Right lung (tissue), 10 donors: Measurements from ENCODE around the gene HEY2. TPM values are rescaled to one million over a fixed set of nuclear protein-coding genes. Genes with fewer than 3 reads are reported as not detected.
"Not testable (repeated sequence)": the region's sequence is repeated elsewhere in the genome, so short reads cannot be mapped to it uniquely, and the experiment has no call there.

Source experiments
- DNase-seq, 2 donors: peaks; one replicate each; pipeline ENCODE4 v3.0.0-alpha.2; 2013
- long read RNA-seq, 8 donors: transcript quantifications; one replicate each; lab custom pipeline, GENCODE V29; 2026
- polyA plus RNA-seq, 5 donors: library from polyadenylated mRNA; unstranded; fragments of 120-200 nt; gene quantifications; one replicate each; pipeline versions ENCODE4 v1.2.1 to v1.2.3, GENCODE V29; 2013; ENCODE audit warnings: inconsistent platforms in 1 of 5, low replicate concordance in 1 of 5; ENCODE audit not compliant: insufficient read length in 5 of 5, insufficient read depth in 1 of 5

Gene HEY2
- 1 to 10 TPM in 4 of 5 donors, under 1 TPM in 1; 0.94 to 2.2 (median 1.3) TPM for polyA plus RNA-seq
- long read RNA-seq, donor 1, partial matches to known transcripts, result 0 of 1 reads
- long read RNA-seq, donor 1, other reads (novel, unspliced or antisense), result 0 of 1 reads
- long read RNA-seq, donor 2, result 0 reads
- long read RNA-seq, donor 3, result 0 reads
- long read RNA-seq, donor 4, result 0 reads
- long read RNA-seq, donor 5, result 0 reads
- long read RNA-seq, donor 6, partial matches to known transcripts, result 0 of 1 reads
- long read RNA-seq, donor 6, other reads (novel, unspliced or antisense), result 0 of 1 reads
- long read RNA-seq, donor 7, partial matches to known transcripts, result 0 of 1 reads
- long read RNA-seq, donor 7, other reads (novel, unspliced or antisense), result 0 of 1 reads
- long read RNA-seq, donor 8, result 0 reads

DNA sequence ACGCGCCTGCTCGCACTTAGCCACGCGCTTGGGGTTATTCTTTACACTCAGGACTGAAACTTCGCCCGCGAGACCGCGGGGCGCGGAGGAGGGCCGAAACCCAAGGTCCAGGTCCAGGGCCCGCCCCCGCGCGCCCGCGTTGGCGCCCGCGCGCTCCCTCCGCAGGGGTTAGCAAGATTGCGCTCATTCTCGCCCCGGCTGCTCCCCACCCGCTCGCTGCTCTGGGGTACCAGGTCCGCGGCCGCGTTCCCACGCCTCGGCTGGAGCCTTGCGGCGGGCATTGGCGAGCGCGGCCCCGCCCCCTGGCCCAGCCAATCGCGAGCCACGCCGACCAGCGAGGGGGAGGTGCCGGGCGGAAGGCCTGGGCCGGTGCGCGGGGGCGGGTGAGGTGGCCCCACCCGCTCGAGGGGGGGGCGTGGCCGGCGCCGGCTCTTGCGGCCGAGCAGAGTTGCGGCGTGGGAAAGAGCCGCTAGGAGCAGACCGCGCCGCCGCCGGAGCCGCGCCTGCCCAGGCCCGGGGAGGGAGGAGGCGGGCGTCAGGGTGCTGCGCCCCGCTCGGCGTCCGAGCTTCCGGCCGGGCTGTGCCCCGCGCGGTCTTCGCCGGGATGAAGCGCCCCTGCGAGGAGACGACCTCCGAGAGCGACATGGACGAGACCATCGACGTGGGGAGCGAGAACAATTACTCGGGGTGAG lies at the start of gene HEY2:
HEY2 (plus strand) TSS at position 460 of the 692 bp plus-strand sequence; CDS start at position 605, 145 bp downstream.
- peak; percentile 86 to 87 for DNase-seq

DNA sequence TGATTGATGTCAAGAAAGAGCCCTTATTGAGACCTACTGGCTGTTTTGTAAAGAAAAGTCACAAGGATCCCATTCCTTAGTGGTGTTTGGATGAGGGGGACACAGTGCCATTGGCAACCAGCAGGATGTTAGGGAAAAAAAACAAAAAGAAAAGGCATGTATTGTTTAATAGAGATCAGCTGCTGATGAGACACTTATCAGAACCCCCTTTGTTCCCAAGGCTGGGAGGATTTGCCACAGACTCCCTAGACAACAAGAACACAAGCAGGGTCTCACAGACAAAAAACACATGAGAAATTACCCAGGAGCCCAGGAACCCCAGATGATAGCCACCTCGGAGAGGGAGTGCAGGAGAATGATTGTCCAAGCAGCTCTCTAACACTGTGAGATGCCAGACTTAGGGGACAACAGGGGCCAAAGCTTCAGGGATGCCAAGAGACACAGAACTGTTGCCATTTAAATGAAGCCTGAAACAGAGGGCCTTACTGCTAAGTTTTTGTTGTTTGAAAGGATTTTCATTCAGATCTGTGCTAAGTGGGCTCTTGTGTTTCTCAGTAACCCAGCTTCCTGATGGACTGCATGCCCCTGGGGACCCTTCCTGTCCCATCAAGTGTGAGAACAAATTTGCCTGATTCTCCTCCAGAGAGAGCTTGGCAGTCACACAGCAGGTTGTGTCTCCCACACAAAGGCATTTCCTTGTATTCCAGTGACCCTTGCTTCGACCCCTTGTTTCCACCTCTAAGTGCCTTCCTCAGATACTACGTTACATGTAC lies 48.7 kb upstream of the HEY2 start:
- DNase-seq, result no peak

DNA sequence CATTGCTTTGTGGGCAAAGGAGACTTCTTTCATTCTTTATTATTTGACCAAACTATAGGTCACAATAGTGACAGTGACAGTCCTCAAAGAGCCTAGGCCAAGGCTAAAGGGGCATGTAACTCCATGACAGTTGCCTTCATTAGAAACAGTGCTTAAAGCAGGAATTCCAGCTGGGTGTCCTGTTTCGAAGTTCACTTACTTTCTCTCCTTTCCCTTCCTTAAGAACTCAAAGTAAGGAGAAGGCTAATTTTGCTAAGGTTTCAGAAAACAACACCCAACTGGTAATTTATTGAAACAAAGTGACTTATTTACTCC lies 48.1 kb upstream of the HEY2 start:
- no peak for DNase-seq

DNA sequence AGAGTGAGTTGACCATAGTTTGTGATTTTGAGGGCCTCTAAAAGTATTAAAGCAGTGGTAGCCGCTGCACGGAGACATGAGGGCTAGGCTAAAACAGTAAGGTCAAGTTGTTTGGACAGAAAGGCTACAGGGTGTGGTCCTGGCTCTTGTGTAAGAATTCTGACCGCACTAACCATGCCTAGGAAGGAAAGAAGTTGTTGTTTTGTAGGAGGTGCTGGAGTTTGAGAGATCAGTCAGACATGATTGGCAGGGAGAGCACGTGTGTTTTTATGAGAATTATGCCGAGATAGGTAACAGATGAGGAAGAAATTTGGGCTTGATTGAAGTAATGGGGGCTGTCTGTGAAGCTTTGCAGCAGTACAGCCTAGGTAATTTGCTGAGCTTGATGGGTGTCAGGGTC lies 45.5 kb upstream of the HEY2 start:
- DNase-seq, result not testable (repeated sequence)

DNA sequence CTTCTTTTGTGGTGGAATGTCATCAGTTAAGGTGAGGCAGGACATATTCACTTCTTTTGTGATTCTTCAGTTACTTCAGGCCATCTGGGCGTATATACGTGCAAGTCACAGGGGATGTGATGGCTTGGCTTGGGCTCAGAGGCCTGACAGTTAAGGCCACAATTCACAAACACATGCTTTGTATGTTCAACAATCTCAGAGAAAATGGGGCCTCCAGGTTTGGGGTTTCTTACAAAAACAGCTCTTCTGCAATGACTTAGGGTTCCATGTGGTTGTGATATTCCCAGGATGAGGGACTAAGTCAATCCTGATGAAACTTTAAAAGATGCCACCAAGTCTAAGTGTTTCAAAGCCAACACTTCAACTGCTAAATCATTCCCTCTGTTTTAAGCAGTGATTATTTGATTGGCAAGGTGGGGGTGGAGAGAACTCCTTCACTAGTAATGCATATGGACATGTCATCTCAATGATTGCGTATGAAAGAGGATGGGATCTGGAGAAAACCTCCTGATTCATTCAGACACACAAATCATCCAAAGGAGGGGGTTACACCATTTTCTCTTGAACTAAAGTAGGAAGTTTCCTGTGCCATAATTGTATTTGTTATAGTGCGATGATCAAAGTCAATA lies 41.7 kb upstream of the HEY2 start:
- DNase-seq, result no peak

DNA sequence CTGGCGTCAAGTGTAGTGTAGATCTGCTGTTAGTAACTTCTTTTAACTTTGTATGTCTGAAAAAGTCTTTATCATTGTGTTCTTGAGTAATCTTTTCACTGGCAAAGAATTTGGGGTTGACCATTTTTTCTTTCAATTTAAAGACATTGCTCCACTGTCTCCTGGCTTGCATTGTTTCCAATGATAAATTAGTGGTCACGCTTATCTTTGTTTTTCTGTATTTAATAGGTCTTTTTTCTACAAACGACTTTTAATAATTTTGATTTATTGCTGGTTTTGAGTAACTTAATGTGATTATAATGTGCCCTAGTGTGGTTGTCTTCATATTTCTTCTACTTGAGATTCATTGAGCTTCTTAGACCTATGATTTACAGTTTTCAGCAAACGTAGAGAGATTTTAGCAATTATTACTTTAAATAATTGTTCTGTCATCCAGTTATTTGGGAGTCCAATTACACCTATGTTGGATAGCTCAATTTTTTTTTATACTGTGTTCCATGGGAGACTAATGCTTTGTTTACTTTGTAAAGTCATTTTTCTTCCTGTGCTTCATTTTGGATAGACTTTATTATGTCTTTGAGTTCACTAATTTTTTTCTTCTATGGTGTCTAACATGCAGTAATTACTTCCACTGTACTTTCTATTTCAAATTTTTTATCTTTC lies 38.3 kb upstream of the HEY2 start:
- DNase-seq, result no peak

DNA sequence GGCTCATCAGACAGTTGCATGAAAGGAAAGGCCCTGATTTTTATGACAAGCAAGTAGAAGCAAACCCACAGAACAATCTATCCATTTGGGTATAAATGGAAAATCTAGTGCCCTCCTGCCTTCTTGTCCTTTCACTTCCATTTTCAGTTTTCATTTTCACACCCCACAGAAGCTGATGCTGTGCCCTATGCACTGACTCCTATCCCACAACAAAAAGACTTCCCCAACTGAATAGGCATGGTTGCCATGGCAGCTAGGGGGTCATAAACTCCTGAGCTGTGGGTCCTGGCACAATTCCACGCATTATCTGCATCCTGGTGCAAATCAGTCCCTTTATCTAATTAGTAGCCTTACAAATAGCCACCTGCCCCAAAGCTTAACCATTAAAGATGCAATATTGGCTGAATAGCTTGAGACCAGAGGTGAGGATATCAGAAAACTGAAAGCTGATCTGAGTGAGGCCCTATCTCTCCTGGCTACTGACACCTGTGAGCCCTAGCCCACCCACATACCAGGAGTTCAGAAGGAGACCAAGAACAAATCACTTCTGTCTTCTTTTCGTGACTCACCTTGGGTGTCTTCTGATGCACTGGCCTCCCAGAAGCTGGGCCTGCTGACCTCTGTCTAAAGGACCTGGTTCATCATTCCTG lies 34.9 kb upstream of the HEY2 start:
- DNase-seq, result no peak

DNA sequence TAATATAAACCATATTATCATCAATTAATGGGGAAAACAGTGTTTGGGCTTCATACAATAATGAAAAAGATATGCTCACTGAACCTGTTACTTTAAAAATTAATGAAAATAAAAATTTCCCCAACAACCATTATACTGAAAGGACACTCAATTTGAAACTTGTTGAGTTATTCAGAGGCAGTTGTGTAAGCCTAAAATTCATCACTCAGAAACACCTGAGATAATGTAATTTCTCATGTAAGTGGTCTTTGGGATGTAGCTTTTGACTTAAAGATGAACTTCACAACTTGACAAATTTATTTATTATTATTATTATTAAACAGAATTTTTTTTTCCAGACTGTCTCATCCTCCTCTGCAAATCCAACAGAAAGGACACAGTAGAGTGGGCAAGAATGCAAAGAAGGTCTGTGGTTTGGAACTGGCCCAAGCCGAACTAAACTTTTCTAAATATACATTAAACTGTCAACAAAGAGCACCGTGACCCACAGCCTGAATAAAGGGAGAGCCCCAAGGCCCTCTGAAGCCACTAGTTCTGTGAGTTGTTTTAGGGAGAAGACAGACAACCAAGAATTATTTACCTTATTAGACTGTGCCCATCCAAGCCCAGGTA lies 32.2 kb upstream of the HEY2 start:
- DNase-seq, result no peak

DNA sequence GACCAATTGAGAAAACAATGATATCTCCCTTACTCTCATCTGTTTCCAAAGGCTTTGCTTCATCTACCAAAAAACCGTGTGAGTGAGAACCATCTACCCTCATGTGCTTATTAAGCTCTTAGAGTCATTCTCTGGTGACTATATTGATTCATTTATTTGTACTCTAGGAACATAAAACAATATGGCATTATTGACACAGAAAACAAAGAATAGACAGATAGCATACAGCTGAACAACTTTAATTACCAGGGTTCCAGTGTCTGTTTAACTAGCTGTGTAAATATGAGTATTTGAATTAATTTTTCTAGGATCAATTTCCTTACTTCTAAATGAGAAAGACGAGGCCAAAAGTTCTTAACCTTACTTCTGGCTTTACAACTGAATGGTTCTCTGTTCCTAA lies 31.3 kb upstream of the HEY2 start:
- DNase-seq, result no peak

DNA sequence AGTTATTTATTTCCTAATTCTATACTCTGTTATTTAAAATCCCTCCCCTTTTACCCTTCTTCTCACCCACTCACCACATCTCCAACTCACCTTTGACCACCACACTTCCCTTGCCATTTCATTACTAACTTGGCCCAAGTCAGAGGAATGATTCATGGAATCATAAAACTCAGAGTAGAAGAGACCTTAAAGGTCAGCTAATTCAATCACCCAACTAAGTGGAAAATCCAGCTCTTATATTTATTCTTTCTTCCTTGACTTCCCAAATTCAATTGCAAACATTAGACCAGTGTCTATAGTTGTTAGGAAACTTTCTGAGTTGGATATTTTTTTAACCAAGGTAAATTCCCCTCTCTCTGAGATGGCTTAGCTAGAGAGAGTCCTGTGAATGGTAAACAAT lies 26.5 kb upstream of the HEY2 start:
- DNase-seq, result no peak

DNA sequence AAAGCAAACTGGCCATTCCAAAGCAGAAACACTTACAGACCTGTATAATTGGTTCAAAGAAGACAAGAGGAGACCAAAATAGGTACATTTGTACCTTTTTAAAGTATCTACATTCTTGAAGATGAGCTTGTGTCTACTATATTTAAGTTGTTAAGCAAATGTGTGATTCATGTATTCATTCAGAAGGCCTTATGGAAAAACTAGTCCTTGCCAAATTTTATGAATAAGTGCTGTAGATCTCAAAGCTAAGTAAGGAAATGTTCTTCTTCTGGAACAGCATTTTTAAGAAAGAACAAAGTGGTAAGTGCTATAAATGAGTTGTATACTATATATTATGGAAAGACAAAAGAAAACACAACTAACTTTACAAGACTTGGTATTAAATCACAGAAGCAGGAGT lies 22.2 kb upstream of the HEY2 start:
- no peak for DNase-seq

DNA sequence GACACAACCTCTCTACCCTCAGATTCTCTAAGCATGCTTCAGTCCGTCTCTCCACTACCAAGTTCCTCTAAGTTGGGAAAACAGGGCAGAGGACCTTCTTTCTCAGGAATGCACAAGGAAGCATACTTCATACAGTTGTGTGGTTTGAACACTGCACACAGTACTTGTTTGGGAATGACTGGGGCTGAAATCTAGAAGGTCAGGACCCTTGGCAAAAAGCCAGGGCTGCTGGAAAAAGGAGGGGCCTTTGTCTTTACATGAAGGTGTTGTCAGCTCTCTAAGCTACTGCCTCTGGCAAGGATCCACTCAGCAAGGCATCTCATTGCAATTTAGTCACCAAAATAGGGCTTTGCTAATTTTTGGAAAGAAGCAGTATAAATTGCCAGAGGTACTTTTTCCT lies 20.7 kb upstream of the HEY2 start:
- DNase-seq, result no peak

DNA sequence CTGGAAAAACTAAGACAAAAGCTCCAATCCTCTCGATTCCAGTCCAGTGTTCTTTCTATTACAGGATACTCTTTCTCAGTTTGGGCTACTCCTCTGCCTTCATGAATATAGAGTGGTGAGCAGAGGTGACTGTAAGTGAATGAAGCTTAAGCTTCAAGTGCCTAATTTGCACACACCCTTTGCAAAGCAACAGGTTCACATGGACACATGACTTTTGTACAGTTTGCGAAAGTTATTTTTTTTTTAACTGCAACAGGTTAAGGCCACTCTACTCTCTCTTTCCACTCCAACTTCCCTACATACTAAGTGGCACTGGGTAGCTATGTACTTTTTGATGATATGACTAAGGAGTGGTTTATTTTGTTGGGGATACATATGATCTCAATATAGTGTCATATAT lies 19.4 kb upstream of the HEY2 start:
- no peak for DNase-seq

DNA sequence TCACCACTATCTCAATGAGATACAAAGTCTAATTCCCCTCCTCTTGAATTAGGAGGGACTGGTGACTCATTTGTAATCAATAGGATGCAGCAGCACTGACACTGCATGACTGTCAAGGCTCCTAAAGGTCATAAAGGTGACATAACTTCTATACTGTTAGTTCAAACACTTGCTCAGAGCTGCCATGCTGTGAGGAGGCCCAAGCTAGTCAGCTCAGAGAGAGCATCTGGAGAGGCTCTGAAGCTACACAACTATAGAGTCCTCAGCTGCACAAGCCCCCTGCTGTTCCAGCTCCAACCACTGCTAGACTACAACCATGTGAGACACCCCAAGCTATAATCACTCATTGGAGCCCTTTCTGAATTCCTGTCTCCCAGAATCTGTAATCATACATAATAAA lies 17.0 kb upstream of the HEY2 start:
- DNase-seq, result no peak

DNA sequence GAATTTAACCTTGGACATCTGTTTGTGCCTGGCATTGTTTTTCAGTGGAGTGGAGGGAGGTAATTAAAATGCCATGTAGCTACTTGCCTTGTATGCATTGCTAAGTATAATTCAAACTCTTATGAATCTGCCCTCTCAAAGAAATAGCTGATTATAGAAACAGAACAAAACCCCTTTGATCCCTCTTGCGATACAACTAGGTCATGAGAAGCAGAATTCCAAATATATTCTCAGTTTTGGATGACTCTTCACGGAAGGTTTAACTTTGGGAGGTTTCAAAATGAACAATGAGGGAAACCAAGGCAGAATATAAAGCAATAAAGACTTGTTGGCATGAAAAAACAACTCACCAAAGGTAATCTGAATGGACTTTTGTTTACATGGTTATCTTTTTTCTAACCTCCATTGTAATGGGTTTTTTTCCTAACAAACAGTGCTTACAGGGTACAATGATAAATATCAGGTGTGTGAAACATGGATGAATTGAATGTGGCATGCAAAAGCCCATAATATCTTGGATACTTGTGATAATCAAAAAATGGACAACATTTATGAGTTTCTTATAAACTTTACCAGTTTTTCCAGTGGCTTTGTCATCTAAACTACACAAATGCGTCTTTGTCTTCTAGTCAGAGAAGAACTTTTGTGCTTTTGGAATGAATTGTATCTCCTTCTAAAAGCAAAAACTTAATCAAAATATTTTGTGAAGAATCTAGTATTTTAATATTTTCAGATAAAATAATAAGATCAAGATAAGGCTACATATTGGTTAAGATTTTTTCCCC lies 15.7 kb upstream of the HEY2 start:
- DNase-seq, result no peak

DNA sequence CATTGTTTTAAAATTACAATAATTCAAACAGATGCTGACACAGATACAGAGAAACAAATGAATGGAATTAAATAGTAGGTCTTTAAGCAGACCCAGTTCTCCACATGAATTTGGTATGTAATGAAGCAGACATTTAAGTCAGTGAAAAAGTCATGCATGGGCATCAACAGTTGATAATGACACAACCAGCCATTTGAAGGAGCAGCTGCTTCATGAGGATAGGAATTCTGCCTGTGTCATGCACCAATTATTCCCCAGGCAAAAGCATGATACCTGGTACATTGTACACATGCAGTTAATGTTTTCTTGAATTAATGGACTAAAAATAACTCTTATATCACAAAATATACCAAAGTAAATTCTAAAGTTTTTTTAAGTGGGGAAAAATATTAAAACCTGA lies 11.2 kb upstream of the HEY2 start:
- no peak for DNase-seq

DNA sequence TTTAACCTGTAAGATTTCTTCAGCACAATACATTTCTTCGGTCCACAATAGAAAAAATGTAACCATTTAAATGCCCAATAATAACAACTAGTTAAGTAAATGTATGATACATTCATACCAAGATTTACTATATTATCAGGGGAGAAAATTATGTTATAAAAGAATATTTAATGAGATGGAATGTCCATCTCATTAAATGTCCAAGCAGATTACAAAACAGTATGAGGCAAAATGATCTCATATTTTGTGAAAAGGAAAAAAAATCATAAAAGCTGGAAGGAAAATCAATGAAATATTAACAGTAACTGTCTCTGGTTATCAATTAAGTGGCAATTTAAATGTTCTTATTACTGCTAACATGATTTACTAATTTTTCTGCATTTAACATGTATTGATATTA lies 10.1 kb upstream of the HEY2 start:
- DNase-seq, result no peak

DNA sequence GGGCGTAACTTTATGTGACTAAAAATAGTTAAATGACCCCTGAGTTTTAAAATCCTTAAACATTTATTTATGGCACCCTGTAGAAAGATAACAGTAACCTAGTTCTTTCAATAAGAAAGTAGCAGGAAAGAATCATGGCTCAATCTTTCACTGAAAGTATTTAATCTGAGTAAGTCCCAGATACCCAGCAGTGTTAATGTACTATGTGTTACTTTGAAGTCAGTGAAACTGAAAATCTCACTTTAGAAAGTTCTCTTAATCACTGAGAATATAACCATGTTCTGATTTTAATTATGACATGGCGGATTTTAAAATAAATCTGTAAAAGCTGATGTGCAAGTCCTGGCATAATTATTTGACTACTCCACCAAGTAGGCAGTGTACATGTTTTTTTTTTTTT lies 8.1 kb upstream of the HEY2 start:
- DNase-seq, result no peak

DNA sequence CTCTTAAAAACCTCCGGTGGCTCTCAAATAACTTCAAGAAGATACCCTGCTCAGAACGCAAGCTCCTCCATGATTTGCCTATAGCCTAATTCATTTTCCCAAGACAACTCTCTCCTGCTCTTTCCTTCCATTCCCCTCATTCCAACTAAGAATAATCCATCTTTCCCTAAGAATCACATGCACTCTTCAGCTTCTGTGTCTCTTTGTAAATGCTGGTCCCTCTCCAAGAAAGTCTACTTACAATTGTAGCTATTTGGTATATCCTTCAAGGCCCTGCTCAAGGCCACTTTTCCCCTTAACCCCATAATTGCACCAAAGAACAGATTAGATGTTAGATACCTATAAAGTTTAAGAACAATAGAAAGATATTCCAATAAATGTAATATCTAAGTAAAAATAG lies 7.4 kb upstream of the HEY2 start:
- DNase-seq, result no peak
